B cell (primary cell): Measurements from ENCODE around the gene NANOGP8. TPM values are rescaled to one million over a fixed set of nuclear protein-coding genes. Genes with fewer than 3 reads are reported as not detected.

ENCODE experiments used
- ATAC-seq: fragments of 200-7000 bp; cut with Tn5 transposase; one replicate; pipeline ENCODE4 v1.10.0; 2021; ENCODE audit warnings: low read depth, mild to moderate bottlenecking, moderate number of reproducible peaks, moderate library complexity
- CTCF ChIA-PET: fragments of 350-600 bp; sonication (Branson Sonifier 250); formaldehyde crosslinking; loops from one replicate; lab custom pipeline; 2021; ENCODE audit warnings: antibody characterized with exemption, inconsistent platforms; lab: Charles Lee
- POLR2A ChIA-PET: fragments of 350-600 bp; sonication (Branson Sonifier 250); formaldehyde crosslinking; loops from one replicate; lab custom pipeline; 2021; ENCODE audit warnings: antibody characterized with exemption; lab: Charles Lee
- DNase-seq: peaks from one replicate; pipeline ENCODE4 v3.0.0; 2013
- H2AFZ ChIP-seq: 2 replicates; pipeline ENCODE4 v1.6.1; 2012; ENCODE audit warnings: mild to moderate bottlenecking, low read depth, low read length; ENCODE audit not compliant: insufficient read depth, poor library complexity, severe bottlenecking
- H3K27ac ChIP-seq, 2 donors: 1 replicate in 1 of 2; 2 replicates in 1 of 2; pipeline ENCODE4 v1.5.1; 2012 to 2013; ENCODE audit warnings: low read length in 2 of 2, mild to moderate bottlenecking in 2 of 2, moderate library complexity in 1 of 2
- H3K27me3 ChIP-seq, 4 experiments: fragments of 200-600 bp in 1 of 4; sonication (generic) in 1 of 4; replicated peaks in 1 of 4; 1 replicate in 2 of 4; 2 replicates in 2 of 4; pipeline versions ENCODE4 v1.6.1 to v1.7.0; 2013 to 2016; ENCODE audit warnings: low read length in 3 of 4, mild to moderate bottlenecking in 2 of 4, mixed read lengths in 1 of 4, moderate library complexity in 1 of 4; ENCODE audit not compliant: insufficient read depth in 4 of 4, control insufficient read depth in 3 of 4; ENCODE audit errors: control extremely low read depth in 1 of 4
- H3K36me3 ChIP-seq, 2 experiments: replicated peaks in 1 of 2; 1 replicate in 1 of 2; 2 replicates in 1 of 2; pipeline versions ENCODE4 v1.6.1 to v1.7.1; 2013; ENCODE audit warnings: low read length in 1 of 2; ENCODE audit not compliant: insufficient read depth in 2 of 2, control insufficient read depth in 1 of 2; ENCODE audit errors: control extremely low read depth in 1 of 2, extremely low read depth in 1 of 2
- H3K4me1 ChIP-seq, 2 donors: fragments of 200-600 bp in 1 of 2; sonication (generic) in 1 of 2; 1 replicate in 1 of 2; 2 replicates in 1 of 2; pipeline versions ENCODE4 v1.5.1 to v1.6.1; 2013 to 2017; ENCODE audit warnings: low read length in 2 of 2; ENCODE audit not compliant: control insufficient read depth in 2 of 2, insufficient read depth in 2 of 2
- H3K4me2 ChIP-seq: replicated peaks from 2 replicates; pipeline ENCODE3; 2012; ENCODE audit warnings: mild to moderate bottlenecking, low read depth, low read length; ENCODE audit not compliant: poor library complexity, severe bottlenecking
- H3K4me3 ChIP-seq, 5 experiments: fragments of 200-600 bp in 1 of 5; sonication (generic) in 1 of 5; 1 replicate in 3 of 5; 2 replicates in 2 of 5; pipeline versions ENCODE4 v1.5.1 to v1.7.0; 2011 to 2016; ENCODE audit warnings: low read length in 4 of 5, mild to moderate bottlenecking in 4 of 5, low read depth in 2 of 5, control low read depth in 1 of 5, moderate library complexity in 1 of 5; ENCODE audit not compliant: insufficient read depth in 1 of 5; ENCODE audit errors: control extremely low read depth in 1 of 5, extremely low read depth in 1 of 5
- H3K79me2 ChIP-seq: fragments of 200-600 bp; sonication (generic); one replicate; pipeline ENCODE4 v1.6.0; 2016; ENCODE audit warnings: low read length; ENCODE audit not compliant: control insufficient read depth, insufficient read depth
- H3K9ac ChIP-seq: fragments of 200-600 bp; sonication (generic); 2 replicates; pipeline ENCODE4 v1.6.1; 2017; ENCODE audit warnings: mild to moderate bottlenecking, low read length, moderate library complexity
- H3K9me3 ChIP-seq, 3 donors: one replicate each; pipeline versions ENCODE4 v1.6.1 to v1.7.1; 2013; ENCODE audit warnings: low read length in 2 of 3; ENCODE audit not compliant: control insufficient read depth in 2 of 3, insufficient read depth in 1 of 3; ENCODE audit errors: control extremely low read depth in 1 of 3
- H4K20me1 ChIP-seq: 2 replicates; pipeline ENCODE4 v1.6.0; 2012; ENCODE audit warnings: mild to moderate bottlenecking, low read length; ENCODE audit not compliant: insufficient read depth, control insufficient read depth, poor library complexity, severe bottlenecking
- H3K27ac Mint-ChIP-seq: one replicate; pipeline ENCODE4 v1.8.0; 2021; ENCODE audit warnings: mixed read lengths
- H3K27me3 Mint-ChIP-seq: one replicate; pipeline ENCODE4 v1.8.0; 2021; ENCODE audit warnings: mixed read lengths
- H3K4me1 Mint-ChIP-seq: one replicate; pipeline ENCODE4 v1.8.0; 2021; ENCODE audit warnings: mixed read lengths
- H3K4me3 Mint-ChIP-seq: one replicate; pipeline ENCODE4 v1.8.0; 2021; ENCODE audit warnings: mixed read lengths
- H3K9me3 Mint-ChIP-seq: one replicate; pipeline ENCODE4 v1.8.0; 2022; ENCODE audit warnings: mixed read lengths; ENCODE audit not compliant: insufficient read depth
- CTCF ChIP-seq: fragments of 200-600 bp; IDR thresholded peaks from one replicate; pipeline ENCODE4 v1.8.0; 2022; ENCODE audit warnings: antibody characterized with exemption, mild to moderate bottlenecking
- EZH2 ChIP-seq: IDR thresholded peaks from 2 replicates; pipeline ENCODE4 v1.6.1; 2012; ENCODE audit warnings: borderline replicate concordance, low read depth, mild to moderate bottlenecking, moderate library complexity, low read length; ENCODE audit not compliant: insufficient read depth, poor library complexity, severe bottlenecking
- WGBS: methylation state at CpG from one replicate; pipeline ENCODE4 v1.1.5; 2013; ENCODE audit warnings: missing lambda C conversion rate; ENCODE audit not compliant: insufficient coverage; 5-methylcytosine and 5-hydroxymethylcytosine counted together
- intact Hi-C: fragments of 100-400 bp; cut with micrococcal nuclease; formaldehyde crosslinking; loops from one replicate; pipeline ENCODE4 v1.10.0; 2022
- polyA plus RNA-seq: library from polyadenylated mRNA; depleted of rRNA; stranded (reverse); fragments of >200 nt; gene quantifications from 2 replicates; pipeline ENCODE4 v1.2.3, GENCODE V29; 2012
- total RNA-seq, 2 donors: library from RNA; stranded (reverse); fragments of 120-200 nt in 1 of 2; gene quantifications; 1 replicate in 1 of 2; 2 replicates in 1 of 2; pipeline versions ENCODE4 v1.2.3 to v1.2.4, GENCODE V29; 2013 to 2022

The NANOGP8 gene
- total and polyA plus RNA-seq, 2 donors (not counting 1 experiment from before 2014, with no cell fraction given) = 0.18 TPM; not detected in 1

GRCh38 chr15:35123743-35124142, 38.6 kb upstream of the NANOGP8 start:
- CTCF ChIA-PET = no interaction called here
- H3K27me3 Mint-ChIP-seq = peaks cover 3% of the 10 kb centered on the region
- no peaks in the 10 kb centered on the region for H3K9me3 Mint-ChIP-seq
- no peaks in the 10 kb centered on the region for H3K4me1 Mint-ChIP-seq
- POLR2A ChIA-PET = no interaction called here
- Histone ChIP-seq H3K36me3 (no peaks in the 10 kb centered on the region), H3K27ac (no peak overlapping the region), H3K4me1 (no peaks in the 10 kb centered on the region), H3K4me3 (no peak overlapping the region), H3K27me3 (no peaks in the 10 kb centered on the region), H3K79me2 (no peaks in the 10 kb centered on the region), H3K9ac (no peak overlapping the region), H3K4me2 (no peak overlapping the region), H3K9me3 (no peaks in the 10 kb centered on the region), H4K20me1 (no peaks in the 10 kb centered on the region), H2AFZ (no peak overlapping the region)
- TF ChIP-seq EZH2 = no peak
- no peak for TF ChIP-seq CTCF
- no peak for ATAC-seq
- no peak overlapping the region for H3K27ac Mint-ChIP-seq
- H3K4me3 Mint-ChIP-seq = no peak overlapping the region
- DNase-seq = no peak
- intact Hi-C loops = no loop called here

- Histone ChIP-seq H3K9ac (no peak overlapping the region), H3K4me1 (no peaks in the 10 kb centered on the region), H3K27ac (no peak overlapping the region), H3K36me3 (no peaks in the 10 kb centered on the region), H3K79me2 (no peaks in the 10 kb centered on the region), H4K20me1 (no peaks in the 10 kb centered on the region), H3K9me3 (no peaks in the 10 kb centered on the region), H2AFZ (no peak overlapping the region), H3K27me3 (no peaks in the 10 kb centered on the region), H3K4me2 (no peak overlapping the region), H3K4me3 (no peak overlapping the region)
- DNase-seq (no peak), ATAC-seq (no peak)
- no peak overlapping the region for H3K27ac Mint-ChIP-seq
- POLR2A ChIA-PET = no interaction called here
- CTCF ChIA-PET = no interaction called here
- no peak overlapping the region for H3K4me3 Mint-ChIP-seq
- peaks cover 3% of the 10 kb centered on the region for H3K27me3 Mint-ChIP-seq
- H3K4me1 Mint-ChIP-seq = no peaks in the 10 kb centered on the region
- TF ChIP-seq EZH2 (no peak), CTCF (no peak)
- intact Hi-C loops = no loop called here
- no peaks in the 10 kb centered on the region for H3K9me3 Mint-ChIP-seq
- WGBS = 96% methylated on average over 41 of the region's 47 CpGs
These were observed 36.7 kb upstream of the NANOGP8 start for GRCh38 chr15:35121611-35122359.
